Stimulated activated CD4-positive, alpha-beta T cell treated with anti-CD3 and anti-CD28 coated beads, Interleukin-1b, Interleukin-23, amount 100 ng/mL, for 4 hours (primary cell): Measurements from ENCODE around the gene MGME1.
"Not testable (repeated sequence)": the region's sequence is repeated elsewhere in the genome, so short reads cannot be mapped to it uniquely, and the experiment has no call there.

Experiments used
- DNase-seq, 2 donors: peaks; one replicate each; pipeline ENCODE4 v3.0.0-alpha.2; 2020; ENCODE audit warnings: low read depth in 2 of 2

Gene MGME1

DNA sequence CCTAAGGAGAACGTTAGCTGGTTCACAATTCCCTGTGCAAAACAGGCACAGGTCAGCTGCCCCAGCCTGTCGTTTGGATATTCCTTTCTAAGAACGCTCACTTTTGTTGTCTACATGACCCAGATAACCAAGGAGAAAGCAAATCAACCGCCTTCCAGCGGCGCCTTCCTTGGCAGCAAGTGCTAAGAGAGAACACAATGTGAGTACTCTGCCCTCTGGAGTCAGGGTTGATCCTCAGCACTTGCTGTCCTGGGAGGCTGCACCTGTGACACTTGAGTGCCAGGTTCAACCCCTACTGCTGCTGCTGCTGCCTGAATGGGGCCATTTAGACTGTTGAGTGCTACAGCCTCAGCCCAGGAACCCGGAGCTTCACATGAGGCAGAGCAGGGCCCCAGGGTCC is 52.1 kb downstream of the MGME1 start:
- DNase-seq = no peak

DNA sequence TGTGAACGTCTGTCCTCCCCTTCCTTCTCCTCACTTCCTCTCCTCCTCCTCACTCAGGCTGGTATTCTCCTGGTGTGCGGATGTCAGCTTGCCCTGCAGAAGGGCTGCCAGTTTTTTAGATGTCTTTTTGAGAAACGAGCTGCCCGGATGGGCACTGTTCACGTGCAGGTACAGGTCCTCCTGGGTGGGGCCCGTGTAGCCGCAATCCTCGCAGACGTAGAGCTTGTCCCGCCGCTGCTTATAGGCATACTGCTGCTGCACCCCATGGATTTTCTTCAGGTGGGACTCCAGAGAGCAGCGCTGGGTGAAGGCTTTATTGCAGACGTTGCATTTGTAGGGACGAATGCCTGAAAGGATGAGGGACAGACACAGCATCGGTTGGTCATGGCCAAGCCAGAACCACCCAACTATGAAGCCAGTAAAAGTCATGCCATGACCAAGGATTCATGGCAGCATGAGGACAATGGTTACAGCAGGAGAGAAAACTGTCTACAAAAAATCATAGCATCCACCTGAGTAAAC is 55.8 kb downstream of the MGME1 start:
- no peak for DNase-seq

DNA sequence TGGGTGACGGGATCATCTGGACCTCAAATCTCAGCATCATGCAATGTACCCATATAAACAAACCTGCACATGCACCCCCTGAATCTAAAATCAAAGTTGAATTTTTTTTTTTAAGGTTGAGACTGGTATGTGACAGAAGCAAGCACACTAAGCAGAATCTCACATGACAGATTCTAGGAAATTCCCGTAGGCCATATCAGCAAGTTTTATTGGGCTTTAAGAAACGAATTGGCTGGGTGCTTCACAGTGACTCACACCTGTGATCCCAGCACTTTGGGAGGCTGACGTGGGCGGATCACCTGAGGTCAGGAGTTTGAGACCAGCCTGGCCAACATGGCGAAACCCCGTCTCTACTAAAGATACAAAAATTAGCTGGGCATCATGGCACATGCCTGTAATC is 58.2 kb downstream of the MGME1 start:
- not testable (repeated sequence) for DNase-seq

DNA sequence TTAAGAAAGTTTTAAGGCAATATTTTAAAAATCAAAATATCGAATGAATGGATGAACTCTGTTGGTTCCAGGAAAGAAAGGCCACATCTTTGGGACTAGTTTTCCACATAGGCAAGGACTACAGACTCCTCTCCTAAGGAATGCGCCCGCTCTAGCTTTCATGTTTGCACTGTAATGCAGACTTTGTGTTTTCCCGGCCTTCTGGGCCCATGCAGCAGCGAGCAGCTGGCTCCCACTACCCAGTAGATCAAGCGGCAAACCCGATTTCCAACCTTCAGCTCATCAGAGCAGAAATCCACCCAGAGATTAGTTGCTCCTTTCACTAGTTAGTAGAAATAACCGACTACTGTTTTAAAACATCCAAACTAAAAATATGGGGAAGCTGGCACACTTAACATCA is 61.2 kb downstream of the MGME1 start:
- DNase-seq = no peak

DNA sequence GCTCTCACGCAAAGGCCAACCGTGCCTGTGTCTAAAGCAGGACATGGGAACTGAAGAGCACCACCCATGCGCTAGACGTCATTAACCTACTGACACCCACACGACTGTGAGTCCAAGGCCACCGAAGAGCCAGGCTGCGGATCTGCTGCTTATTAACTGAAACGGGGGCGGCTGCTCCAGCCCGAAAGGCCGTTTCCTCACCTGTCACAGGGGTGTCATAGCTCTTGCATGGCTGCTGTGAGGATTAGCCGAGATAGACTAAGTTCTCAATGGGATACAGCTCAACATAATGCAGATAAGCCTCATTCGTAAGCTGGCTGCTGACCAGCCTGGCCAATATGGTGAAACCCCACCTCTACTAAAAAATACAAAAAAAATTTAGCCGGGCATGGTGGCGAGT is 62.2 kb downstream of the MGME1 start:
- DNase-seq = no peak

DNA sequence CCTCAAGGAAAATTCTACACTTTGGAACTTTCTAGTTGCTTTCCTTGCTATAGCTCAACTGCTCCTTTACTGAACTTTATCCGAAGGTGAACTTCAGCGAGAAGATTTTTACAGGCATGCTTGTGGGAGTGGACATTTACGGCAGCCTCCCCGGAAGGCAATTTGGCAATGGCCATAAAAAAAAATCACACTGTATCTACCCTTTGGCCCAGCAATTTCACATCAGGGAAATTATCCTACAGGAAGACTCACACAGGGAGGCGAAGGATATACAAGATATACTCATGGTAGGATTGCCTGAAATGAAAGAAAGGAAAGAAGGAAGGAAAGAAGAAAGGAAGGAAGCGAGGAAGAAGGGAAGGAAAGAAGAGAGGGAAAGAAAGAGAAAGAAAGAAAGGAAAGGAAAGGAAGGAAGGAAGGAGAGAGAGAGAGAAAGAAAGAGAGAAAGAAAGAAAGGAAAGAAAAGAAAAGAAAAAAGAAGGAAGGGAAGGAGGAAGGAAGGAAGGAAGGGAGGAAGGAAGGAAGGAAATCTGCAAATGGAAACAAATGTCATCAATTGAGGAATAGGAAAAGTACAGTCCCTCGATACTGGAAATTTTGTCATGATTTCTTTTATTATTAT is 63.2 kb downstream of the MGME1 start:
- DNase-seq = no peak

DNA sequence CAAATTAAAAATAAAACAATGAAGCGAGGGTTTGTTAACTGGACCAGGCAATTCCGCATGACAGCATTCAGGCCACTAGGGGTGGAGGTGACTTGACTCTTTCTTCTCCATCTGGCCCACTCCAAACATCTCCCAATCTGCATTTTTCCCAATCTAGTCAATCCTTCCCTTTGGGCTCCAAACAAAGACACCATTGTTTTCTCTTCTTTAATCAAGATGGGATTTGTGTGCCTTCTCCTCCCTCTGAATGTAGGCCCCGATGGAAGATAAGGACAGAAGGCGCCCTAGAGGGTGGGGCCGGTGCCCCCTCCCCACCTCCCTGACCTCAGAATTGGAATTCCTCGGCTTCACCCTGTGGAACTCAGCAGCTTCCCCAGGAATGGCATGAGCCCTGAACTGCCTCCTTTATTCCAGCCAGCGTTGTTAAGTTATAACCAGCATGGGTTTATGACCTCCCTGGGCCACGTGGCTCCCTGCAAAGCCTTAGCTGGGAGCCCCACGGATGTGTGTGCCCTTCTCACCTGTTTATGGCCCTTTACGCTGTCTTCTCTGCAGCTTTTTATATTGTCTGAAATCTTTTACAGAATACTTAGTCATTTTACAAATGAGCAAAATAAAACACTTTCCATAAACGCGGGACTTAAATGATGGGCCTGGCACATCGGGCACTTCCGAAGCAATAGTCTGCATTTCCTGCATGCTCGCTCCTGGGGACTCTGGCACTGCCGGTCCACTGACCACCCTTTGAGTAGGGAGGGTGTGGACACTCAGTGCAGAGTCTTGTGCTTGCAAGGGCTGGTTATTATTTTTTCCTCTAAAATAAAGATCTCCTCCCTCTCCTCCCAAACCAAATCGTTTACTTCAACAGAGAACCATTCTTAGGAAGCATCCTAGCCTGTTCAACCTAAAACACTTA is 64.4 kb downstream of the MGME1 start:
- no peak for DNase-seq

DNA sequence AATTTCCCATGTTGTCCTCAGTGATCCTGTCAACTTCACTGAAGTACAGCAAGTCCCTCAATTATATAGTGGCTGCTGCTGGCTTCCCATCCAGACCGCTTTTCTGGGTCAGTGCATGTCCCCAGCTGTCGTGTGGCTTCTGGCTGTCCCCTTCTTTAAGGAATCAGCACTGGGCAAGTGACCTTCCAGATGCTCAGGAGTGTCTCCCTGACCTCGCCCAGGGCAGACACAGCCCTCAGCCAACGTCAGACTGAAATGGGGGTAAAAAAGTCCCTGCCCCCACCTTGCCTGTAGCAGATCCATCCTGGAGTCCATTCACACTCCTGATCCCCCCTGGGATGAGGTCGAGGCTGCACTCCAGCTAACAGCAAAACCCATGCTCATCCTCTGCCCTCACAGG is 65.2 kb downstream of the MGME1 start:
- DNase-seq = no peak

DNA sequence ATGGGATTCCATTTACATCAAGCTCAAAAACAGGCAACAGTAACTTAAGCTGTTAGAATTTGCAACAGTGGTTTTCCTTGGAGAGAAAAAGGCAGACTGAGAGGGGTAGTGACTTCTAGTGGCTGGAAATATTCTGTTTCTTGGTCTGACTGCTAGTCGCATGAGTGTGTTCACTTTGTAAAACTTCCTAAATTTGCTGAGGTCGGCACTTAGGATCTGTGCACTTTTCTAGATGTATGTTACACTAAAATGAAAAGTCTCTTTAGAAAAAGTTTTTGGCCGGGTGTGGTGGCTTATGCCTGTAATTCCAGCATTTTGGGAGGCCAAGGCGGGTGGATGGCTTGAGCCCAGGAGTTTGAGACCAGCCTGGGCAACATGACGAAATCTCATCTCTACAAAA is 70.2 kb downstream of the MGME1 start:
- DNase-seq = no peak
